PFSK-1 (cell line): ENCODE data around the gene NADK.

Experiments
- POLR2AphosphoS5 ChIP-seq: IDR thresholded peaks from 2 replicates; pipeline ENCODE4 v1.6.1; 2012; ENCODE audit warnings: low read depth, mild to moderate bottlenecking, control low read depth, low read length, moderate library complexity
- REST ChIP-seq, 2 experiments: IDR thresholded peaks; 2 replicates each; pipeline versions ENCODE4 v1.6.1 to v1.8.0; 2011 to 2012; ENCODE audit warnings: low read depth in 2 of 2, low read length in 2 of 2, control low read depth in 1 of 2, inconsistent platforms in 1 of 2, mild to moderate bottlenecking in 1 of 2, moderate library complexity in 1 of 2; ENCODE audit not compliant: insufficient read depth in 1 of 2
- TAF1 ChIP-seq: IDR thresholded peaks from 2 replicates; pipeline ENCODE4 v1.6.1; 2012; ENCODE audit warnings: low read length, control low read depth, borderline replicate concordance; ENCODE audit not compliant: insufficient read depth

GRCh38 chr1:1779320-1779675 lies 1.0 kb upstream of the NADK start:
- TF ChIP-seq REST (IDR thresholded peaks at IDR 0.05; ENCODE audit: insufficient read depth in 1 of 2, low read depth in 2 of 2, low read length in 2 of 2), result no peak
- TF ChIP-seq POLR2AphosphoS5, result no peak
- no peak for TF ChIP-seq TAF1
